Measurements from ENCODE around the gene MLKL.
A peak's percentile ranks its signal among the peaks of the same experiment; 100 is the strongest.
"Not testable (repeated sequence)": the region's sequence is repeated elsewhere in the genome, so short reads cannot be mapped to it uniquely, and the experiment has no call there.

Gene MLKL

DNA sequence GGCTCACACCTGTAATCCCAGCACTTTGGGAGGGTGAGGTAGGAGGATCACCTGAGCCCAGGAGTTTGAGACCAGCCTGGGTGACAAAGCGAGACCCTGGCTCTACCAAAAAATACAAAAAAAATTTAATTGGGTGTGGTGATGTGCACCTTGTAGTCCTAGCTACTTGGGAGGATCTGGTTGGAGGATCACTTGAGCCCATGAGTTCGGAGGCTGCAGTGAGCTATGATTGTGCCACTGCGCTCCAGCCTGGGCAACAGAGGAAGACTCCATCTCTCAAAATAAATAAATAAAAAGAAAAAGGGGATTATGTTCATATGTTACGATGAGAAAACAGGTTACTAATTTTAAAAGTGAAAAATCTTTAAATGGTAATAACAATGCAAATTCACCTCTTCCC lies 996 bp downstream of the MLKL start:
- no peak for DNase-seq (ENCODE audit: low read depth in 2 of 2)

DNA sequence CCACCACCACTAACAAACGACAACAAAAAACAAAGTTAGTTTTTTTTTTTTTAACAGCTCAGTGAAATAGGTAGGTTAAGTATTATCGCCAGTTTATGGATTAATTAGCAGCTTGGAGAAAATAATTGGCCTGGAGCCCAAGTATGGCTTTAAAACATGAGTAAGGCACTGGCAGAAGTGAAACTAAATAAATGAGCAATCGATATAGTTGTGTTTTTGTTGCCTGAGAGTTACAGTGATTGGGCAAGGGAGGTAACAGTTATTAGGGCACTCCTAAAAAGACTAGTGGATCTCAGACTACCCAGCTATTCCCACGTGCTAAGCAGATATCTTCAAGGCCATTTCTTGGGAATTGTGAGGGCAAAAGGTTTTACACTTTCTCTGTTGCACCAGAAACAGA lies 2.4 kb downstream of the MLKL start:
- no peak for DNase-seq (ENCODE audit: low read depth in 2 of 2)

DNA sequence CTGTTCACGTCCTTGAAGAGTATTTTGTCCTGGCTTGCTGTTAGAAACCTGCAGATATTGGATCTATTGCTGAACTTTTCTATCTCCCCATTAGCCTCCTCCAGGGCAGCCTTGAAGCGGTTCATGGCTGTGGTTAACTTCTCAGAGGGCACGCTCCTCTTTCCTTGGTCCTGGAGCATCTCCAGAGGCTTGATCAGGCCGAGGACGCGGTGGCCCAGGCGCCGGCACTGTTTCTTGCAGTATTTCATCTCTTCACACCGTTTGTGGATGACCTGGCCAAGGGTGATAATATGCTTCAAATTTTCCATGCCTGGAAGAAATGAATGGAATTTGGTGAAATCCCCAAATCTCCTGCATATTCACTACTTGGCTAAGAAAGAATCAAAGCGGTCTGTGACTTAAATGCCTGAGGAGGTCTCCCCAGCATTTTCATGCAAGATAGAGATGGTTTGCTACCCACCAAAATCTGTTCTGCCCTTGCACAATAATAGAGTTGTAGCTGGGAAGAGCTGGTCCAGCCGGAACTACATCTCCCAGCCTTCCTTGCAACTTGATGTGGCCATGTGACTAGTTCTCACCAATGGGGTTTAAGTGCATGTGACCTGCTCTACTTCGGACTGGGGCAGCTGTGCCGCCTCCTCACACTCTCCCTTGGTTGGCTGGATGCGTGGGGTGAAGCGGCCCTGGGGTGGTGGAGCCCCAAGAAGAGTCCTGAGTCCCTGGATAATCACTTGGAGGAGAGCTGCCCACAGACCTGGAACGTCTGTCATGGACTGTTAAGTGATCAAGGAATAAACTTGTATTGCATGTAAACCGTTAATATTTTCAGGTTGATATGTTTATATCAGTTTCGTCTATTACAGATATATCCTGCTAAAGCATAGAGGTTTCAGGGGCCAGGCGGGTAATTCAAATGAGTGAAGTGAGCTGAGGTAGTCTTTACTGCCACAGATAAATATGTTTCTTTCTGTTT lies 4.9 kb downstream of the MLKL start:
- no peak for DNase-seq (ENCODE audit: low read depth in 2 of 2)

DNA sequence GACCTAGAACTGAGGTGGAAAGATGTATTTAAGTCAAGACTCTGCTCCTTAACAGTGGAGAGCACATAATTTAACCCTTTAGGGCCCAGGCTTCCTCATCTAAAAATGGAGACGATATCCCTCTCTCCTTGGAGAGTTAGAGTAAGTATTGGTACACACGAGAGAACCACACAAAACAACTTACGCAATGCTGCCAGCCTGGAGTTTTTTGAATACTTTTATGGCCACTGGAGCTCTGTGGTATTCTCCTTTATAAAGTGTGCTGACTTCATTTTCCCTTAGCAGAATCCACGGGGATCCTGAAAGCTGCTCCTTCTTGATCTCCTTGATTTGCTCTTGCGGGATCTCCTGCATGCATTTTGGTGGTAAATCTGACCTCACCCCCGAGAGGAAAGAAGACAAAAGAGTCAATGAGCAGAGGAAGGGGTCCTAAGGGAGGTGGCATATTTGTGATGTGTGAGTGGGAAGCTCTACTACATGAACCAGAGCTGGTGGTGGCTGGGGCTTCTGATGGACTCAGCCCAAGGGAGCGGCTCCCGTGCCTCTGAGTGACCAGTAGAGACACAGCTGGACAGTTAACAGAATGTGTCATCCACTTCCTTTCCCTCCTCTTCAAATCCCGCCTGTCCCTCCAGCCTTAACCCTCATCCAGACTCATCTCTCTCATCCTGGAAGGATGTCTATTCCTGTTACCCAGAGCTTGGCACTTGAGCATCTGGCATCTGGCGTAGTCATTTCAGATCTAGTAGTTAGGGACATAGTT lies 9.4 kb downstream of the MLKL start:
- DNase-seq (ENCODE audit: low read depth in 2 of 2), result no peak

DNA sequence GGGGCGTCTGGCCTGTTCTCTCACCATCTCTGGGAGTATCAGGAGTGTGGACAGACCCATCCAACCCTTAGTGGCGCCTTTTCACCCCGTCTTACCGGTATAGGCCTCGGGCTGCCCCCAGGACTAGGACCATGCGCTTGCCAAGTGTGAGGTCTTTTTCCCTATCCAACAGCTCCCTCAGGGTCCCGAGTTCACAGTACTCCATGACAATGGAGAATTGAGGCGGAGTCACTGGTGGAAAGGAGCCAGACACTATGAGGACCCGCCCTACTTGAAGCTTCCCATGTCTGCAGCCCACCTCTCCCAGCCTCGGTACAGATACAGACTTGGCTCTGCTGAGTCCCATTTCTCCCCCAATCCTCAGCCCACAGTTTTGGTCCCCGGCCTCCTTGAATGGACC lies 18.1 kb downstream of the MLKL start:
- DNase-seq (ENCODE audit: low read depth in 2 of 2), result no peak

DNA sequence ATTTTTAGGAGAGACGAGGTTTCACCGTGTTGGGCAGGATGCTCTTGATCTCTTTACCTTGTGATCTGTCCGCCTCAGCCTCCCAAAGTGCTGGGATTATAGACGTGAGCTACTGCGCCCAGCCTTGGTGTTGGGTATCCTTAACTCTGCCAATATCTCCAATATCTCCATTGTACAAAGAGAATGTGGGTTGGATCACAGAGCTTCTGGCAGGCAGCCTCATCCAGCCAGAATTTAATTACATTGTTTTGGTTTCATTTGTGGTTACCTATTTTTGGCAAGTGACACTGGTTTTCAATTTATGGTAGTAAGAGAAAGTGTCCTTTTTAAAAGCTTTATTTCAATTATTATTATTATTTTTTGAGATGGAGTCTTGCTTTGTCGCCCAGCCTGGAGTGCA lies 20.0 kb downstream of the MLKL start:
- DNase-seq (ENCODE audit: low read depth in 2 of 2), result no peak

DNA sequence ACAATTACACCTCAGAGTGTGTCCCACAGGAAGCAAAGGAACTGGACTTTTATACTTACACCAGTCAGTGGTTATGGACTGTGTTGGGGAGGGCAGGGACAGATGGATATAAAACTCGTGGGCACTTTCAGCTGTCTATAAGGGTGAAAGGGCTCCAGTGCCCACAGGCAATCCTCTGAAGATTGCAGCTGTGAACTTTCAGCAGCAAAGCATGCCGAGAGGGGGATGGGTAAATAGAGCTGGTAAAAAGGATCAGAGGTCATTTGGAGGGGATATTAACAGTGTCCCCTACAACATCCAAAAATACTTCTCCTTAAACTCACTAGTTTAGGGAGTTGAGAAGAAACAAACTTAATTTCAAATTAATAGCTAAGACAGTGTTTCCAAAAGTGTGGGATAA lies 20.7 kb downstream of the MLKL start:
- no peak for DNase-seq (ENCODE audit: low read depth in 2 of 2)

DNA sequence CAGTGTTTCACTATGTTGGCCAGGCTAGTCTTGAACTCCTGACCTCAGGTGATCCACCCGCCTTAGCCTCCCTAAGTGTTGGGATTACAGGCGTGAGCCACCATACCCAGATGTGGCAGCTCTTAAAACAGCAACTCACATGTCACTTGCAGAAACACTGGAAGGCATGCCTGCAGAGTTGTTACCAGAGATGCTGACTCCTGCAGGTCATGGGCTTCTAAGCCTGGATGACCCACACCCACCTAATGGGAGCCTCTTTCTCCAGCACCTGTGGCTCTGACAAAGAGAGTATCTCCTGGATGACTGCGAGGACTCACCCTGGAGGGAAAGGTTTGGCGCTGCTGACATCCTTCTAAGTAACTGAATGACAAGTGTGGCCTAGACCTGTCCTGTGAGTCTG lies 22.8 kb downstream of the MLKL start:
- DNase-seq (ENCODE audit: low read depth in 2 of 2), result no peak

DNA sequence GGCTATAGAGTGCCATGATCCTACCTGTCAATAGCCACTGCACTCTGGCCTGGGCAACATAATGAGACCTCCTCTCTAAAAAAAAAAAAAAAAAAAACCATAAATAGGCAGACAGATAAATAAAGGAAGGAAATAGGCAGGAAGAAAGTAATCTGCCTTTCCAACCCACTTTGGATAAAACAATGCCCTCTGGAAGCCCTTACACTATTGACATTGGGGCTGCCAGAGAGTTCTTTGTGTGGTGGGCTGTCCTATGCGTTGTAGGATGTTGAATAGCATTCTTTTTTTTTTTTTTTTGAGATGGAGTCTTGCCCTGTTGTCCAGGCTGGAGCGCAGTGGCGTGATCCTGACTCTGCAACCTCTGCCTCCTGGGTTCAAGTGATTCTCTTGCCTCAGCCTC lies 26.8 kb downstream of the MLKL start:
- no peak for DNase-seq (ENCODE audit: low read depth in 2 of 2)

DNA sequence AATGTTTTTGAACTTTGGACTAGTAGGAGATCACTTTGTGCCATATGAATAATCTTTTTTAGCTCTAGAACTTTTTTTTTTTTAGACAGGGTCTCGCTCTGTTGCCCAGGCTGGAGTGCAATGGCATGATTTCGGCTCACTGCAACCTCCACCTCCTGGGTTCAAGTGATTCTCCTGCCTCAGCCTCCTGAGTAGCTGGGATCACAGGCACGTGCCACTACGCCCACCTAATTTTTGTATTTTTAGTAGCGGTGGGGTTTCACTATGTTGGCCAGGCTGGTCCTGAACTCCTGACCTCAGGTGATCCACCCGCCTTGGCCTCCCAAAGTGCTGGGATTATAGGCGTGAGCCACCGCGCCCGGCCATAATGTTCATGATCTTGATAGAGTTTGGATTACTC lies 31.8 kb downstream of the MLKL start:
- not testable (repeated sequence) for DNase-seq (ENCODE audit: low read depth in 2 of 2)

DNA sequence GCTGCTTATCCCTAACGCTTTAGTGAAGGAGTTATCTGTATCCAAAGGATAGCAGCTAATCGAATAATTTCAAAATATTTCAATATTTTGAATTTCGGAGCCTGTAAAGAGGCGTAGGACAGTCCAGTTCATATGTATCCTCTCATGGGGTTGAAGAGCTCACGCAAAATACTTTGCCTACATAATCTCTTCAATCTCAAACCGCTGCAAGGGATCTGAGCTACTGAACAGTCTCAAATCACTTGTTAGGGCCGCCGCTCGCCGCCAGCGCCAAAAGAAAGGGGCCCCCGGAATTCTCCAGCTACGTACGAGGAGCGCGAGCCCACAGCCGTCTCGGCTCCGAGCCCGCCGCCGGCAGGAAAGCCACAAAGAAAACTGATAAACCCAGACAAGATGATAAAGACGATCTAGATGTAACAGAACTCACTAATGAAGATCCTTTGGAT lies 33.4 kb downstream of the MLKL start:
- no peak for DNase-seq (ENCODE audit: low read depth in 2 of 2)

DNA sequence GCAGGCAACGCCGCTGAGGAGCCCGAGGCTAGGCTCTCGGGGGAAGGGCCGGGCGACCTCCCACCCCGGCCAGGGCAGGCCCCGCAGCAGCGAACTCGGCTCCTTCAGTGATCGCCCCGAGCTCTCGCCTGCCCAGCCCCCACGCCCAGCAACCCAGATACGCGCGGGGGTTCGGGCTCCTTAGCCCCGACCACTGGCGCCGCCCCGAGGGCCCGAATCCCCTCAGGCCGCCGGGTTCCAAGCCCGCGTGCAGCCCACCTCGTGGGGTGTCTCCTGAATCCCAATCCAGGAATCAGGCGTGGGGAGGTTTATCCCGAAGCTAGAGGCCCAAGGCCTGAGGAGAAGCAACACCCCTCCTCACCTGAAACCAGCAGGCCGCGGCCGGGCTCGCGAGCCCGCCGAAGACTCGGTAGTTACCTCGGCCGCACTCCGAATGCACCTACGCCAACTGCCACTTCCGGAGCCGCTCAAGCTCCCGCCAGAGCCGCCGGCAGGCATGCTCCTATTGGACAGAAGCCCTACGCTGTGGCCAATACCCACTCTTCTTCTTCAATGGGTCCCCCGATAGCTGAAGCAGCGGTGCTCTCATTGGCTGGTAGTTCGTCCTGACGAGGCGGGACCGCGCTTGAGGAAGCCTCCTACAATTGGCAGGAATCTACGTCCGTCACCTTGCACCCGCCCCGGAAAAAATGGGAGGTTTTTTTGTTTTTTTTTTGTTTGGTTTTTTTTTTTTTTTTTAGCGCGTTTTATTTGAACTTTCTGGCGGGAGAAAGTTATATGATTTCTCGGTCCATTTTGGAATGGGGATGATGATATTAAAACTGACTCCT lies 34.0 kb downstream of the MLKL start, which contains the start of gene RFWD3:
RFWD3 (minus strand) TSS at position 453 of the 830 bp plus-strand sequence. CDS start 5,428 bp downstream, outside the sequence.
- peak; percentile 81 to 95 for DNase-seq (ENCODE audit: low read depth in 2 of 2)

DNA sequence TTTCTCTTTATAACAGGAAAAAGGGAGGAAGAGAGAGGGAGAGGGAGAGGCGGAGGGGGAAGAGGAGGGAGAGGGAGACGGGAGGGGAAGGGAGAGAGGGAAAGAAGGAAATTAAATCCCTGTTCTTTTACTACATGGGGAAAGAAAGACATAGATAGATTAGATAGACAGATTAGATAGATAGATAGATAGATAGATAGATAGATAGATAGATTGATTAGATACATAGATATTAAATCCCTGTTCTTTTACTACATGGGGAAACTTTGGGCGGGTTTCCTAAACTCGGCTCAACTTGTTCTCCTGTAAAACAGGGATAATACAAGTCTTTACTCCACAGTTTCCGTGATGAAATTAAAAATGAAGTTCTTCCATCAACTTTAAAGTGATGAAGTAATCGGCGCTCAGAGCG lies 34.6 kb downstream of the MLKL start:
- DNase-seq (ENCODE audit: low read depth in 2 of 2), result no peak

DNA sequence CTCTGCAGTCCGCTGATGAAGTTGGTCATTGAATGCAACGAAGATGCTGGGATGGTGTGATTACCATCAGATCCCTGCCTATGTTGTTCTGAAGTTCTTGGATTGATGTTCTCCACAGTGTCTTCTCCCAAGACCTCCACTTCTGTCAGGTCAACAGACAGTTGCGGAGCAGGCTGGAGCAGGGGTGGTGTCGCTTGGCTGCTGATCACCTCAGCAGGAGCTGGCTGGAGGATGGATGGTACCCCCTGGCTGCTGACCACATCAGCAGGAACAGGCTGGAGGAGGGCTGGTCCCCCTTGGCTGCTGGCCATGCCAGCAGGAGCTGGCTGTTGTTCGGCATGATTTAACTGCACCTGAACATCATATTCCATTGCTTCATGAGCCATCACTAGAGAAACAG lies 39.6 kb downstream of the MLKL start:
- no peak for DNase-seq (ENCODE audit: low read depth in 2 of 2)

DNA sequence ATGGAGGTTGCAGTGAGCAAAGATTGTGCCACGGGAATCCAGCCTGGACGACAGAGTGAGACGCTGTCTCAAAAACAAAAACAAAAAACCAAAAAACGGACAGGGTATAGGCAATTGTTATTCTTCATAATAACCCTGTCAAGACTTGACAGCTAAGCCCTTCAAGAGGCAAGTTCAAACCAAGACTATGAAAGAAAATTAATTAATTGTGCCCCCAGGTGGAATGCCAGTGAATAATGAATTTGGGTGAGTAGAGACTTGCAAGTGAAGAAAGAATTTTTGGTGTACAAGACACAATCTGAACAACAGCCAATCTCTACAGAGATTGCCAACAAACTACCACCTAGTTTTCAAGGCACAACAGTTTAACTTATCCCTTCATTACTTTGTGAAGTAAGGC lies 40.3 kb downstream of the MLKL start:
- DNase-seq (ENCODE audit: low read depth in 2 of 2), result no peak

DNA sequence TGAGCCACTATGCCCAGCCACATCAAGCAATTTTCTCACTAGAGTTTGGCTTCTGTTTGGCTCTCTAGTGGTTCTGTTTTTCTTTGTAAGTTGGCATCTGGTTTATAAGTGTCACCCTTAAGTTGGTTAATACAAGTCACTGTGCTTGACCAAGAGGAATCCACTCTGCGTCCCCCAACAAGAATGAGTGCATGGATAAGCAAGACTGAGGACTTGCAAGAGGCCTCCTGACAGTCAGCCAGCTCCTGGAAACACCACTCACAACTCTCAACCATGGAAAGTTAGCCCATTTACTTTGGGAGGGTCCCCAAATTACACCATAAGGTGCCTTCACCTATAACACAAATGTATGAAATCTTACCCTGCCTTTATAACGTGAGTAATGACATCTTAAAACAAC lies 41.6 kb downstream of the MLKL start:
- DNase-seq (ENCODE audit: low read depth in 2 of 2), result no peak

DNA sequence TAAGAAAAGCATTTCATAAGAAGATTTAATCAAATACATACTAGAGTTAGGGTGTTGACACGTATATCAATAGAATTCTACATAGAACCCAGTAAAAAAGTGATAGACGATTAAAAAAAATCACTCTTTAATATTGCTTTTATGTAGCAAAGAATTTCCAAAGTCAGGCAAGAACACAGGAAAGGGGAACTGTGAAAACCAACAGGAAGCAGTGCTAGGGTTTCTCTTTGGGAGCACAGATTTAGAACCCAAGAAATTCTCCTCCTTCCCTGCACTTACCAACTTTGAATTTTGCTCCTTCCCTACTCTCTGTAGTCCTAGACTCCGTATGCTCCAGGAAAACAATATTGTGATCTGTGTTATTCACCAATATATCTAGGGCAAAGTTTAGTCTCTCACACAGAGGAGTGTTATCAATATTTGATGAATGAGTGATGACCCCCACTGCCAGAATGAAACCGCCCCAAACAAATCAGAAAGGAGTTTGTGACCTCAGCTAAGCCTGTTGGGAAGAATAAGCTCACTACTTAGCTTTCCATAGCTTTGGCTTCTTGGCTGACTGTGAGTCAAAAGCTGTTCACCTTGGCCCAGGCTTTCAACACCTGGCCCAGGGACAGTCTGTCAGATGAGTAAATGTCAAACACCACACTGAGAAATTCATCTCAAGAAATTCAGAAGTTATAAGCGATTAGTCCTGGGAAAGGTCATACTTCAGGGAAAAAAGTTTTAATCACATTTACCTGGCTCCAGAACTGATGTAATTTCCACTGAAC lies 42.6 kb downstream of the MLKL start:
- no peak for DNase-seq (ENCODE audit: low read depth in 2 of 2)

DNA sequence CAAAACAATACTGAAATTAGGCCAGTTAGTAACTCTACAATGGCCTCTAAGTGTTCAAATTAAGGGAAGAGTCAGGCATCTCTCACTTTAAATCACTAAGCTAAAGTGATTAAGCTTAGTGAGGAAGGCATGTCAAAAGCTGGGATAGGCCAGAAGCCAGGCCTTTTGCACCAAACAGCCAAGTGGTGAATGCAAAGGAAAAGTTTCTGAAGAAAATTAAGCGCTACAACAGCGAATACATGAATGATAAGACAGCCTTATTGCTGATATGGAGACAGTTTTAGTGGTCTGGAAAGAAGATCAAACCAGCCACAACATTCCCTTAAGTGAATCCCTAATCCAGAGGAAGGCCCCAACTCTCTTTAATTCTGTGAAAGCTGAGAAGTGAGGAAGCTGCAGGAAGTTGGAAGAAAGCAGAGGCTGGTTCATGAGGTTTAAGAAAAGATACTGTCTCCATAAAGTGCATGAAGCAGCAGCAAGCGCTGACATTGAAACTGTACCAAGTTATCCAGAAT lies 46.1 kb downstream of the MLKL start:
- no peak for DNase-seq (ENCODE audit: low read depth in 2 of 2)

DNA sequence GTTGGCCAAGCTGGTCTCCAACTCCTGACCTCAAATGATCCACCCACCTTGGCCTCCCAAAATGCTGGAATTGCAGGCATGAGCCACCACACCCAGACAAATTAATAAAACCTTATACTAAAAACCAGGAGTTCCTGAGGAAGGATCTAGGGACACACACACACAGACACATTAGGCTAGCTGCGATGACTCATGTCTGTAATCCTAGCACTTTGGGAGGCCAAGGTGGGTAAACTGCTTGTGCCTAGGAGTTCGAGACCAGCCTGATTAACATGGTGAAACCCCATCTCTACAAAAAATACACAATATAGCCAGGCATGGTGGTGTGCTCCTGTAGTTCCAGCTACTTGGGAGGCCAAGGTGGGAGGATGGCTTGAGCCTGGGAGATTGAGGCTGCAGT lies 47.8 kb downstream of the MLKL start:
- DNase-seq (ENCODE audit: low read depth in 2 of 2), result not testable (repeated sequence)

DNA sequence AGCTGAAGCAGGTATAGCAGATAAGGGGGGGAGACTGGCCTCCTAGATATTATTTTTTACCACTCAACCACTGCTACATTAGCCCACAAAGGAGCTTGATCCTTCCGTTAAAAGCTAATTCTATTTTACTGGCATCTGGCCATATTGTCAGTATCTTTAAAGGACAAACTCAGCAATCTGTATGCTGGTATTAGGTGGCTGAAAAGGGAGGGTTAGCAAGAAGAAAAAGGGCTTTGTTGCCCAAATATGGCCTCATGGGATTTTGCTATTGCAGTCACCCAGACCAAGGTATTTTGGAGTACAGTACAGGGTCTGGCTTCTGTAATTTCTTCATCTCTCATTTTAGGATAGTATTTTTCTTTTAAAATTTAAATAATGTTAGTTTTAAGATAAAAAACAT lies 48.4 kb downstream of the MLKL start:
- DNase-seq (ENCODE audit: low read depth in 2 of 2), result no peak

DNA sequence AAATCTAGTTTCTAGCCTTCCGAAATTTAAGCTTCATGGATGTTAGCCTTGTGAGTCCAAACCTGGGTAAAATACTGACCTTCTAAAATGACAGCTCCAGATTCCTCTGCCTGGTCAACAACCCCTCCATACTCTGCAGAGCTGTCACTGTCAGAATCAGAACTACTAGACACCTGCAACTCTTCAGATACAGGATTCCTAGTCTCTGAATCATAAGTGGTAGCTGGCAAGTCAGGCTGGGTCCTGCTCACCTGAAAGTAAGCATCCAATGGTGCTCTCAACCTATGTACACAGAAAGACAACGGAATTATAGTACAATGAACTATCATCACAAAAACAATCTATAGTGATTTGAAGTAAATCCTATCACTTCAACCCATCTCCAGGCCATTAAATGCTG lies 48.8 kb downstream of the MLKL start:
- no peak for DNase-seq (ENCODE audit: low read depth in 2 of 2)
